Esophagus muscularis mucosa (tissue), 4 donors: Measurements from ENCODE around the gene LGALS9C.
"Not testable (repeated sequence)": the region's sequence is repeated elsewhere in the genome, so short reads cannot be mapped to it uniquely, and the experiment has no call there.

Experiments used
- EP300 ChIP-seq: sonication (generic); formaldehyde crosslinking; IDR thresholded peaks from one replicate; pipeline ENCODE4 v1.6.1; 2017; ENCODE audit warnings: antibody characterized with exemption
- POLR2A ChIP-seq: fragments of 450-650 bp; IDR thresholded peaks from one replicate; pipeline ENCODE4 v1.6.1; 2017; ENCODE audit warnings: antibody characterized with exemption, moderate library complexity, mild to moderate bottlenecking, low read depth
- POLR2AphosphoS5 ChIP-seq, 2 donors: sonication (generic); formaldehyde crosslinking; IDR thresholded peaks; one replicate each; pipeline ENCODE4 v1.6.1; 2017; ENCODE audit warnings: antibody characterized with exemption in 2 of 2
- TF ChIP-seq, protein P1 (sequence below), 3 experiments: fragments of 200-600 bp in 2 of 3; fragments of 450-650 bp in 1 of 3; sonication (generic) in 2 of 3; IDR thresholded peaks; one replicate each; pipeline ENCODE4 v1.5.1; 2017 to 2019; ENCODE audit warnings: antibody characterized with exemption in 3 of 3, mild to moderate bottlenecking in 2 of 3, moderate library complexity in 1 of 3

DNA sequence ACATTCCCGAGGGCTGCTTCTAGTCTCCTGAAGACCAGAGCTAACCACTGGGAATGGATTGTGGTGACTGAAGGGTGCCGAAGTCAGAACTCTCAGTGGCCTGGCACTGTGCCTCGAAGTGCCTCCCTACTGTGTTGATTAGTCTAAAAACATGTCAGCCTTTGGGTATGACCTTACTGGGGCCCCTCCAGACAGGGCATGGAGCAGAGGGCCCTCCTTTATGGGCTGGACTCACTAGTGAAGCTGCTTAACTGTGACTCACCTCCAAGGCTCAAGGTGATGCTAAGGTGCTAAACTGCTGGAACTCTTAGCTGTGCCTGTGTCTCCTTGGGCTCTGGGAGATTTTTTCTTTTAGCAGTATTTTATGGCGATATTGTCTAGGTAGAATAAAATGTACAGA, 2.6 kb upstream of the LGALS9C start:
- TF ChIP-seq, protein P1, sequence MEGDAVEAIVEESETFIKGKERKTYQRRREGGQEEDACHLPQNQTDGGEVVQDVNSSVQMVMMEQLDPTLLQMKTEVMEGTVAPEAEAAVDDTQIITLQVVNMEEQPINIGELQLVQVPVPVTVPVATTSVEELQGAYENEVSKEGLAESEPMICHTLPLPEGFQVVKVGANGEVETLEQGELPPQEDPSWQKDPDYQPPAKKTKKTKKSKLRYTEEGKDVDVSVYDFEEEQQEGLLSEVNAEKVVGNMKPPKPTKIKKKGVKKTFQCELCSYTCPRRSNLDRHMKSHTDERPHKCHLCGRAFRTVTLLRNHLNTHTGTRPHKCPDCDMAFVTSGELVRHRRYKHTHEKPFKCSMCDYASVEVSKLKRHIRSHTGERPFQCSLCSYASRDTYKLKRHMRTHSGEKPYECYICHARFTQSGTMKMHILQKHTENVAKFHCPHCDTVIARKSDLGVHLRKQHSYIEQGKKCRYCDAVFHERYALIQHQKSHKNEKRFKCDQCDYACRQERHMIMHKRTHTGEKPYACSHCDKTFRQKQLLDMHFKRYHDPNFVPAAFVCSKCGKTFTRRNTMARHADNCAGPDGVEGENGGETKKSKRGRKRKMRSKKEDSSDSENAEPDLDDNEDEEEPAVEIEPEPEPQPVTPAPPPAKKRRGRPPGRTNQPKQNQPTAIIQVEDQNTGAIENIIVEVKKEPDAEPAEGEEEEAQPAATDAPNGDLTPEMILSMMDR (IDR thresholded peaks at IDR 0.05), result not testable (repeated sequence)
- not testable (repeated sequence) for TF ChIP-seq POLR2A; EP300; POLR2AphosphoS5 (IDR thresholded peaks at IDR 0.05)
